ENCODE measurements around the gene CD151.
A peak's percentile ranks its signal among the peaks of the same experiment; 100 is the strongest.

The CD151 gene

GRCh38 chr11:829847-830294 lies 2.9 kb upstream of the CD151 start:
- DNase-seq: no peak

DNA sequence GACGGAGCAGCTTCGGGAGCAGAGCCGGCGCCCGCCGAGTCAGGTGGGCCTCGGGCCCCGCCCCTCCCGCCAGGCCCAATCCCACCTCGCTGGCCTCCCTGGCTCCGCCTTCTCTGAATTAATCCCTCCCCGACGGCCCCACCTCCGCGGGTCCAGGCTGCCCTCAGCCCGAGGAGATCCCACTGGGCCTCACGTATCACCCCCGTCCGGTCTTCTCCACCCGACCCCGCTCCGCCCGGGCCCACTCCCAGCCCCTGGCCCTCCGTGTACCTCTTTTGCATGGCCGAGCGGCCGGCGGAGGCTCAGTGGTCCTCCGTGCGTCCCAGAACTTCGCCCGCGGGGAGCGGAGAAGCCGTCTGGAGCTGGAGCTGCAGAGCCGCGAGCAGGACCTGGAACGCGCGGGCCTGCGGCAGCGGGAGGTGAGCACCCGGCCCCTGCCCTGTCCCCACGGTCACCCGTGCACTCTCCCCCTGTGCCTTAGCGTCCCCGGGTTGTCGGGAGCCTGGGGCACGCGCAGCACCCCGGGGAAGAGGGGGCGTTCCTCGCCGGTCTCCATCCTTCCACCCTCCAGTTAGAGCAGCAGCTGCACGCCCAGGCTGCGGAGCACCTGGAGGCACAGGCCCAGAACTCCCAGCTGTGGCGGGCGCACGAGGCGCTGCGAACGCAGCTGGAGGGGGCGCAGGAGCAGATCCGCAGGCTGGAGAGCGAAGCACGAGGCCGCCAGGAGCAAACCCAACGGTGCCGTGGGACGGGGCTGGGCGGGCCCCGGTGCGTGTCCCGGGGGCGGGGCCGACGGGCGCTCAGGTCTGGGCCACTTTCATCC lies 2.2 kb upstream of the CD151 start:
- no peak for DNase-seq

GRCh38 chr11:831118-831864 lies 1.5 kb upstream of the CD151 start:
- DNase-seq: no peak

- DNase-seq: no peak
These were observed 707 bp upstream of the CD151 start for GRCh38 chr11:831961-832528.

DNA sequence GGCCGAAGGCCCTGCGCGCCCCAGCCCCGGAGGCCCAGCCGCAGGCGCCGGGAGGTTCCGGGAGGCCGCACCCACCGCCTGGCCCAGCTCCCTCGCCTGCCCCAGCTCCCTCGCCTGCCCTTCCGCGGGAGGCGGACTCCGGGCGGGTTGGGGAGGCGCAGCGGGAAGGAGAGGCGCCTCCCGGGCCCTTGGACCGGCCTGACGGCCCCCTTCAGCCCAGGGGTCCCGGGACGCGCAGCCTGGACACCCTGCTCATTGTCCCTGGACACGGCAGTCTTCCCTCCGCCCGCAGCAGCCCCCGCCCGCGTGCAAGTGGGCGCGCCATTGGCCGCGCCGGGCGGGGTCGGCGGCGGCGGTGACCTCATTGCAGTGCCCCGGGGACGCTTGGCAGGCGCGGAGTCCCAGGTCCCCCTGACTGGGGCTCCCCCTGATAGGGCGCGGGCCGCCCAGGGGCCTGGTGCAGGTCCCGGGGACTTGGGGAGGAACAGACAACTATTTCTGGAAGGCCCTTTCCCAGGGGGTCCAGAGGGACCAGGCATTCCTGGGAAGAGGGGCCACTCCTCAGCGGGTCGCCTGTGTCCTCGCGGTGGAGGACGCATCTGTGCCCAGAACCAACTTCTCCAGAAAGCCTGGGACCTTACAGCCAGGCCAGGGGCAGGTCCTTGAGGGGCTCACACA lies 501 bp downstream of the CD151 start:
- no peak for DNase-seq

DNA sequence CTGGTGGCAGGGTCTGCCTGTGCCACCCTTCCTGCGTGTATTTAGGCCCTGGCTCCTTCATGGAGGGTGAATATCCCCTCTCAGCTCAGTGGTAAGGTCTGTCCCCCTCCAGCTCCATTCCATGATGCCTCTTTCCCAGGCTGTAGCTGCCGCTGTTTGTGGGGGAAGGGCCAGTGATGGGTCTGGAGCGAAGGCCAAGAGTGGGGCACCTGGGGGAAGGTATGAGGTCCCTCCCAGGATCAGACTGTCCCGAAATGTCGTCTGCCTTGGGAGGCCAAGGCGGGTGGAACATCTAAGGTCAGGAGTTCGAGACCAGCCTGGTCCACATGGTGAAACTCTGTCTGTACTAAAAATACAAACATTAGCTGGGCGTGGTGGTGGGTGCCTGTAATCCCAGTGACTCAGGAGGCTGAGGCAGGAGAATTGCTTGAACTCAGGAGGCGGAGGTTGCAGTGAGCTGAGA lies 1.1 kb downstream of the CD151 start:
- DNase-seq: no peak

DNA sequence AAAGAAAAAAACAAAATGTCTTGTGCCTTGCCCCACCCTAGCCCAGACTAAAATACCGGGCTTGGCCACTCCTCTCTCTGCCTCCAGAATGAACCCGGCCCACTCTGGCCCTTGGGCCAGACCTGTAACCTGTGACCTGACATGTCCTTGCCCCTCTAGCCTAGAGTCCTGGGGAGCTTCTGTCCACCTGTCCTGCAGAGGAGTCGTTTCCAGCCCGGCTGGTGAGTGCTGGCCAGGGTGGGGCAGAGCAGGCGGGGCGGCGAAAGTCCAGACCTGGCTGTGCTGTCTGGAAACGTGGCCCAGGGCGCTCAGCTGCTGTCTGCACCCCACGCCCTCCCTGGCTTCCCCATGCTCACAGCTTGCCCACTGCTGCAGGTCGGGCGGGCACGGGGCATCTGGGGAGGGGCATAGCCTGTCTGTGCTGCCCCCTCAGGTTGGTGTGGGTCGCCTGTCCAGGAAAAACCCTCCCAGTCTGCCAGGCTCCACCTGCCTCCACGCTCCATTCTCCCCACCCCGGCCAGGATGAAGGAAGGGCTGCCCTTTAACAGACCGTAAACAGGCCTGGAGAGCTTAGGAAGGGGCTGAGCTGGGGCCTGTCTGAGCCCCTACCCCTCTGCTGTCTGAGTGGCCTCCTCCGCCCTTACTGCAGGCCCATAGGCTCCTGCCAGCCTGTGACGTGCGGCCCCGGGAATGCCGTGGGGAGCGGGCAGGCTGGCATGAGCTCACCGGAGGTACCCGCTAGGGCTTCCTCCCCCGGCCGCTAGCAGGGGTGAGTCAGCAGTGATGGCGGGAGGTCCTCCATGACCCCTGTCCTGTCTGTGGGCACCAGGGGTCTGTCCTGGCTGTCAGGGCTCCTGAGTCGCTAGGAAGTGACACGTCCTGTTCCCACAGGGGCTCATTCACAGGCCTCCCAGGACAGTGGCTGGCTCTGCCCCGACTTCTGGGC lies 1.9 kb downstream of the CD151 start:
- DNase-seq: no peak

GRCh38 chr11:836274-836673 lies 3.5 kb downstream of the CD151 start:
- DNase-seq: no peak

DNA sequence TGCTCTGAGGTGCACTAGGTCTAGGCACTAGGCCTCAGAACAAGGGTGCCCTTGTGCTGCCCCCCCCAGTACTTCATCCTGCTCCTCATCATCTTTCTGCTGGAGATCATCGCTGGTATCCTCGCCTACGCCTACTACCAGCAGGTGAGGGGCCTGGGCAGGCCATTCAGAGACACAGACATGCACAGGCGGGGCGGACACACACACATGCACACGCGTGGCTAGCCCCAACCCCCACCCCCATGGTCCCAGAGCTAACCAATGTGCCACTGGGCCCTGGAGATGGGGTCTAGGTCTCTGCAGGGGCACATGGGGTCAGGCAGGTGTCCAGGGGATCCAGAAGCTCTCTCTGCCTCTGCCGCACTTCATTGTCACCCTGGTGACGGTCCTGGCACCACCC lies 3.9 kb downstream of the CD151 start:
- DNase-seq: no peak

DNA sequence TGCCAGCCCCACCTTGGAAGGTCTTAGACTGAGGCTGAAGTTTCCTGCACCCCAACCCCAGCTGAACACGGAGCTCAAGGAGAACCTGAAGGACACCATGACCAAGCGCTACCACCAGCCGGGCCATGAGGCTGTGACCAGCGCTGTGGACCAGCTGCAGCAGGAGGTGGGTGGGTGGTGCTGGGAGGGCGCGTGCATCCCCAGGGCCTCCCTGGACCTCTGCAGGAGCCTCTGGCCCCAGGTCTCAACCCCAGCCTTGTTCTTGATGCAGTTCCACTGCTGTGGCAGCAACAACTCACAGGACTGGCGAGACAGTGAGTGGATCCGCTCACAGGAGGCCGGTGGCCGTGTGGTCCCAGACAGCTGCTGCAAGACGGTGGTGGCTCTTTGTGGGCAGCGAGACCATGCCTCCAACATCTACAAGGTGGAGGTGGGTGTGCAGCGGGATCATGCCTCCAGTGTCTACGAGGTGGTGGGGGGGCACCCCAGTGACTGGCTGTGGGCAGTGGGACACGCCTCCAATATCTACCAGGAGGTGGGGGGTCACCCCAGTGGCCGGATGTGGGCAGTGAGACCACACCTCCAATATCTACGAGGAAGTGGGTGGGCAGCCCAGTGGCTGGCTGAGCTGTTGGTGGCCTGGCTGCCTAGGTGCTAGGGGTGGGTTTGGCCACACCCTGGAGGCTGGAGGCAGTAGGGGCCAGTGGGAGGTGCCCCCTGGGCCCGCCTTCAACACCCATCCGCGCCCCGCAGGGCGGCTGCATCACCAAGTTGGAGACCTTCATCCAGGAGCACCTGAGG lies 4.6 kb downstream of the CD151 start:
- no peak for DNase-seq

DNA sequence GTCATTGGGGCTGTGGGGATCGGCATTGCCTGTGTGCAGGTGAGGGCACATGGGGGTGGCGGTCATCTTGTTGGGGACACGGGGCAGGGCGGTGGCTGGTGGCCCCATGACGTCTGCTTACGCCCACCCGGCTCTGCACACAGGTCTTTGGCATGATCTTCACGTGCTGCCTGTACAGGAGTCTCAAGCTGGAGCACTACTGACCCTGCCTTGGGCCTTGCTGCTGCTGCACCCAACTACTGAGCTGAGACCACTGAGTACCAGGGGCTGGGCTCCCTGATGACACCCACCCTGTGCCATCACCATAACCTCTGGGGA lies 5.2 kb downstream of the CD151 start:
- DNase-seq: no peak

GRCh38 chr11:838441-839279 lies 5.9 kb downstream of the CD151 start:
- DNase-seq: no peak

DNA sequence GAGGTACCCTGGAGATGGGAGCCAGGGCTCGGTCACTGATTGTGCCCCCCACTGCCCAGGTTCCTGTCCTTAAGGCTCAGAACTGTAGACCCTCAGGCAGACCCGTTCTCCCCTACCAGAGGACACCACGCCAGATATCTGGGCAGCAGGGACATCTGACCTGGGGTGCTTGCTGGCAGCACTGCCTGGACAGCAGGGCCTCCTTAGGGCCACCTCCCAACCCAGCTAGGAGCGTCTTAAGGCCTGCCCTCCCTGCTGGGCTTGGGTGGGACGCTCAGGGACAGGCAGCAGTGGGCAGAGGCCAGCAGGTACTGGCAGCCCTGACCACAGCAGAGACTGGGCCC lies 6.5 kb downstream of the CD151 start:
- DNase-seq: no peak

GRCh38 chr11:839875-840617 lies 7.3 kb downstream of the CD151 start:
- no peak for DNase-seq

- DNase-seq: no peak
These were observed 9.2 kb downstream of the CD151 start for GRCh38 chr11:841981-842369.

- DNase-seq: peak; percentile 16
These were observed 9.7 kb downstream of the CD151 start, which contains the start of the genes POLR2L and TSPAN4 for GRCh38 chr11:842370-843002. Gene POLR2L (minus strand): TSS chr11:842529. CDS start chr11:842508, 21 bp downstream. Gene TSPAN4 (plus strand): TSS chr11:842852. CDS start chr11:850305, 7,453 bp downstream.

DNA sequence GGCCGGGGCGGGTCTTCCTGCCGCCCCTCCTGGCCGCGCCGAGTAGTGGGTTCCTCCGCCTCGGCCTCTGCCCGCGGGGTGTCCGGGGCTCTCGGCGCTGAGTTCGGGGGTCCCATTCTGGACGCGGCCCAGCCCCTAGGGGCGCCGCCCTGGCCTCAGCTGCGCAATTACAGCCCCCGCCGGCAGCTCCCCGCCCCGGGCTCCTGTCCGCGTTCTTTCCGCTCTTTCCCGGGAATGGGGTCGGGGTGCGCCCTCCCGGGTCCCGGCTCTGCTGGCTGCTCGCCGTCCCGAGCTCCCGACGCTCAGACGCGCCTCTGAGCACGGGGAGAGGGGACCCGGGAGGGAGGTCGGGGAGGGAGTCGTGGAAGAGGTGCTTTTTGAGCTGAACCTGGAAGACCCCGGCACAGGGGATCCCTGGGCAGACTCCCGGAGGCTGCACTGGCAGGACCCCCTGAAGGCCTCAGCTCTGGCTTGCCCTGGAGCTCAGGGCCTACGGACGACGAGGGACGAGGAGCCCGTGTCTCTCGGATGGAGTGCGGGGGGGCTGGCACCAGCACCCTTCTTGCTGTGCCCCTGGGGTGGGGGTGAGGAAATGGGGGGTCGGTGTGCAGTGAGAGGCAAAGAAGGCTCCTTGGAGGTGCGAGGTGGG lies 10.5 kb downstream of the CD151 start:
- no peak for DNase-seq

All from GF-D8 (cell line).